Mesothelial cell of epicardium (in vitro differentiated cells): ENCODE data around the gene LRMDA. TPM values are rescaled to one million over a fixed set of nuclear protein-coding genes. Genes with fewer than 3 reads are reported as not detected.

Experiments
- DNase-seq, 2 experiments: peaks; one replicate each; pipeline ENCODE4 v3.0.0; 2021; ENCODE audit warnings: low spot score in 2 of 2; ENCODE audit not compliant: unreplicated experiment in 2 of 2
- H3K27ac Mint-ChIP-seq: 2 replicates; pipeline ENCODE4 v1.8.0; 2021; ENCODE audit warnings: mixed read lengths
- H3K27me3 Mint-ChIP-seq: 2 replicates; pipeline ENCODE4 v1.8.0; 2021; ENCODE audit warnings: low read depth, mixed read lengths
- H3K36me3 Mint-ChIP-seq: 2 replicates; pipeline ENCODE4 v1.8.0; 2021; ENCODE audit warnings: mixed read lengths
- H3K4me1 Mint-ChIP-seq: 2 replicates; pipeline ENCODE4 v1.8.0; 2021; ENCODE audit warnings: mixed read lengths
- H3K4me3 Mint-ChIP-seq: 2 replicates; pipeline ENCODE4 v1.8.0; 2021; ENCODE audit warnings: mild to moderate bottlenecking, moderate library complexity, mixed read lengths
- H3K9me3 Mint-ChIP-seq: 2 replicates; pipeline ENCODE4 v1.8.0; 2021; ENCODE audit warnings: mixed read lengths
- CTCF ChIP-seq: fragments of 200-600 bp; sonication (generic); IDR thresholded peaks from one replicate; pipeline ENCODE4 v1.5.0; 2021; ENCODE audit warnings: antibody characterized with exemption; ENCODE audit not compliant: unreplicated experiment
- total RNA-seq: library from RNA; stranded (reverse); gene quantifications from 3 replicates; pipeline ENCODE4 v1.2.1, GENCODE V29; 2021

LRMDA gene
- total RNA-seq, 1 donor from 2014 or later = 2.0 TPM

GRCh38 chr10:76301950-76302349, 870.5 kb downstream of the LRMDA start:
- Mint-ChIP-seq H3K4me1 (peaks cover 78% of the 10 kb centered on the region), H3K27me3 (no peaks in the 10 kb centered on the region), H3K27ac (peak overlapping the region; percentile 36), H3K4me3 (no peak overlapping the region), H3K9me3 (no peaks in the 10 kb centered on the region), H3K36me3 (no peaks in the 10 kb centered on the region)
- TF ChIP-seq CTCF = no peak
- no peak for DNase-seq

DNA sequence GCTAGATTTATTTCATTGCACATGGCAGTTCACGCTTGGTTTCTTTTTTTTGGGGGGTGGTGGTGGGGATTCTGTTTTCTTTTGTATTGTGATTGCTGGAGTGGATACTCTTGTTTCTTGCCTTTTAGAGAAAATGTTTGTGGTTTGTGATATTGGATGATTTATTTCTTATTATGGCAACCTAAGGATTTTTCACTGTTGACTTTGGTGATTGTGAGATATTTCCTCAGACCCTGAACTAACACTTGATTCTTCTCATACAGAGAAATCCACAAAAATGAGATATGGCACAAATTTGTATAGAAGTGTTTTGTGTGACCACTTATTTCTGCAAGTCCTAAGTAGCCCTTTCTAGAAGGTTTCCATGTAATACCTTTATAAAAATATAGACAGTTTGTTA, 871.1 kb downstream of the LRMDA start:
- Mint-ChIP-seq H3K4me3 (no peak overlapping the region), H3K9me3 (no peaks in the 10 kb centered on the region), H3K4me1 (peaks cover 76% of the 10 kb centered on the region), H3K27me3 (no peaks in the 10 kb centered on the region), H3K36me3 (no peaks in the 10 kb centered on the region), H3K27ac (peak overlapping the region; percentile 83)
- TF ChIP-seq CTCF = no peak
- DNase-seq = no peak

- Mint-ChIP-seq H3K36me3 (no peaks in the 10 kb centered on the region), H3K27ac (peak overlapping the region; percentile 83), H3K4me3 (peak overlapping the region; percentile 20), H3K9me3 (no peaks in the 10 kb centered on the region), H3K27me3 (no peaks in the 10 kb centered on the region), H3K4me1 (peaks cover 74% of the 10 kb centered on the region)
- no peak for DNase-seq
- no peak for TF ChIP-seq CTCF
Observed at GRCh38 chr10:76302961-76303630, 871.7 kb downstream of the LRMDA start.

- H3K27ac Mint-ChIP-seq = peak overlapping the region; percentile 83
- peaks cover 78% of the 10 kb centered on the region for H3K4me1 Mint-ChIP-seq
- DNase-seq = peak in 1 of 2 experiments; percentile 68
- TF ChIP-seq CTCF = peak; percentile 42
- no peaks in the 10 kb centered on the region for H3K27me3 Mint-ChIP-seq
- H3K4me3 Mint-ChIP-seq = peak overlapping the region; percentile 20
- no peaks in the 10 kb centered on the region for H3K36me3 Mint-ChIP-seq
- no peaks in the 10 kb centered on the region for H3K9me3 Mint-ChIP-seq
Observed at GRCh38 chr10:76303682-76304316, 872.4 kb downstream of the LRMDA start.

GRCh38 chr10:76305930-76306615, 874.6 kb downstream of the LRMDA start:
- H3K27me3 Mint-ChIP-seq = no peaks in the 10 kb centered on the region
- H3K36me3 Mint-ChIP-seq = no peaks in the 10 kb centered on the region
- peaks cover 84% of the 10 kb centered on the region for H3K4me1 Mint-ChIP-seq
- H3K27ac Mint-ChIP-seq = no peak overlapping the region
- no peak for TF ChIP-seq CTCF
- H3K9me3 Mint-ChIP-seq = no peaks in the 10 kb centered on the region
- no peak overlapping the region for H3K4me3 Mint-ChIP-seq
- DNase-seq = no peak
